Uterus (tissue), 4 donors: ENCODE data around the gene TRIM42. TPM values are rescaled to one million over a fixed set of nuclear protein-coding genes. Genes with fewer than 3 reads are reported as not detected.

Experiments used
- DNase-seq, 2 donors: peaks; one replicate each; pipeline ENCODE4 v3.0.0-alpha.2; 2019 to 2020
- H3K27ac ChIP-seq, 2 donors: fragments of 200-600 bp; sonication (generic); 1 replicate in 1 of 2; 2 replicates in 1 of 2; pipeline ENCODE4 v1.5.1; 2016 to 2018
- H3K27me3 ChIP-seq, 2 donors: fragments of 200-600 bp; sonication (generic); one replicate each; pipeline ENCODE4 v1.5.1; 2018 to 2019; ENCODE audit warnings: control low read depth in 1 of 2
- H3K36me3 ChIP-seq, 2 donors: fragments of 200-600 bp; sonication (generic); one replicate each; pipeline ENCODE4 v1.5.1; 2019; ENCODE audit warnings: control low read depth in 1 of 2
- H3K4me1 ChIP-seq, 2 donors: fragments of 200-600 bp; sonication (generic); one replicate each; pipeline ENCODE4 v1.5.1; 2018 to 2019; ENCODE audit warnings: control low read depth in 1 of 2
- H3K4me3 ChIP-seq, 2 donors: fragments of 200-600 bp; sonication (generic); 1 replicate in 1 of 2; 2 replicates in 1 of 2; pipeline ENCODE4 v1.5.1; 2018 to 2019; ENCODE audit warnings: mild to moderate bottlenecking in 1 of 2
- H3K9me3 ChIP-seq, 2 donors: fragments of 200-600 bp; sonication (generic); one replicate each; pipeline ENCODE4 v1.5.1; 2019; ENCODE audit warnings: control low read depth in 1 of 2
- CTCF ChIP-seq, 4 experiments: fragments of 200-600 bp in 2 of 4; fragments of 450-650 bp in 2 of 4; sonication (generic) in 2 of 4; IDR thresholded peaks; one replicate each; pipeline ENCODE4 v1.5.1; 2016 to 2019; ENCODE audit warnings: antibody characterized with exemption in 4 of 4, mild to moderate bottlenecking in 2 of 4, moderate library complexity in 1 of 4
- POLR2A ChIP-seq, 2 donors: fragments of 450-650 bp; IDR thresholded peaks; one replicate each; pipeline ENCODE4 v1.6.1; 2016; ENCODE audit warnings: antibody characterized with exemption in 2 of 2, mild to moderate bottlenecking in 1 of 2, moderate library complexity in 1 of 2
- intact Hi-C: fragments of 100-400 bp; cut with DNase I; formaldehyde crosslinking; loops from one replicate; pipeline ENCODE4 v1.15.1; 2023; ENCODE audit warnings: low total_unique reads
- total RNA-seq, 4 donors: library from RNA; depleted of rRNA in 3 of 4; stranded (reverse); fragments of >200 nt in 3 of 4; gene quantifications; one replicate each; pipeline versions ENCODE4 v1.1.0 to v1.2.4, GENCODE V29; 2014 to 2023
- donor health status: DM: yes; HTN: yes; CAD: no.

The TRIM42 gene
- total RNA-seq, 4 donors from 2014 or later: not detected

- no peak for DNase-seq
Measured at GRCh38 chr3:140708815-140709214, 31.0 kb downstream of the TRIM42 start.

GRCh38 chr3:140709751-140710150, 31.9 kb downstream of the TRIM42 start:
- intact Hi-C loops: no loop called here
- H3K9me3 ChIP-seq: no peaks in the 10 kb centered on the region
- no peak for DNase-seq

More at GRCh38 chr3:140708815-140709214, 31.0 kb downstream of the TRIM42 start:
- no peak for TF ChIP-seq POLR2A (IDR thresholded peaks at IDR 0.05)
- no peak for TF ChIP-seq CTCF (IDR thresholded peaks at IDR 0.05)
- no peaks in the 10 kb centered on the region for H3K4me1 ChIP-seq
- intact Hi-C loops: no loop called here
- no peaks in the 10 kb centered on the region for H3K9me3 ChIP-seq
- no peaks in the 10 kb centered on the region for H3K36me3 ChIP-seq
- H3K27ac ChIP-seq: no peak overlapping the region
- H3K4me3 ChIP-seq: no peak overlapping the region
- H3K27me3 ChIP-seq: no peaks in the 10 kb centered on the region

GRCh38 chr3:140710711-140711389, 33.0 kb downstream of the TRIM42 start:
- Histone ChIP-seq H3K36me3 (no peaks in the 10 kb centered on the region), H3K27ac (no peak overlapping the region), H3K4me1 (no peaks in the 10 kb centered on the region), H3K27me3 (no peaks in the 10 kb centered on the region), H3K4me3 (no peak overlapping the region), H3K9me3 (no peaks in the 10 kb centered on the region)
- TF ChIP-seq POLR2A (IDR thresholded peaks at IDR 0.05) (no peak), CTCF (IDR thresholded peaks at IDR 0.05) (no peak)
- intact Hi-C loops: no loop called here
- no peak for DNase-seq

More at GRCh38 chr3:140709751-140710150, 31.9 kb downstream of the TRIM42 start:
- no peak overlapping the region for H3K27ac ChIP-seq
- no peak overlapping the region for H3K4me3 ChIP-seq
- no peaks in the 10 kb centered on the region for H3K27me3 ChIP-seq
- H3K4me1 ChIP-seq: no peaks in the 10 kb centered on the region
- H3K36me3 ChIP-seq: no peaks in the 10 kb centered on the region
- TF ChIP-seq POLR2A (IDR thresholded peaks at IDR 0.05): no peak
- no peak for TF ChIP-seq CTCF (IDR thresholded peaks at IDR 0.05)

GRCh38 chr3:140711390-140712035, 33.6 kb downstream of the TRIM42 start:
- DNase-seq: no peak
- intact Hi-C loops: no loop called here

More at GRCh38 chr3:140711390-140712035, 33.6 kb downstream of the TRIM42 start:
- TF ChIP-seq POLR2A (IDR thresholded peaks at IDR 0.05) (no peak), CTCF (IDR thresholded peaks at IDR 0.05) (no peak)
- Histone ChIP-seq H3K4me1 (no peaks in the 10 kb centered on the region), H3K27me3 (no peaks in the 10 kb centered on the region), H3K9me3 (no peaks in the 10 kb centered on the region), H3K36me3 (no peaks in the 10 kb centered on the region), H3K27ac (no peak overlapping the region), H3K4me3 (no peak overlapping the region)
